ENCODE measurements around the gene JPH3. TPM values are rescaled to one million over a fixed set of nuclear protein-coding genes. Genes with fewer than 3 reads are reported as not detected.

Gene JPH3
- total RNA-seq, 2 experiments from 2014 or later: not detected

GRCh38 chr16:87740909-87741424, 138.7 kb downstream of the JPH3 start:
- Mint-ChIP-seq H3K4me1 (peaks cover 10% of the 10 kb centered on the region), H3K36me3 (ENCODE audit: low read depth) (peaks cover 37% of the 10 kb centered on the region), H3K4me3 (no peak overlapping the region), H3K27me3 (no peaks in the 10 kb centered on the region), H3K9me3 (no peaks in the 10 kb centered on the region), H3K27ac (peak overlapping the region; percentile 13)
- no peak for DNase-seq
- ChIA-PET POLR2A (no interaction called here), CTCF (no interaction called here)

- POLR2A ChIA-PET: no interaction called here
- CTCF ChIA-PET: no interaction called here
- H3K4me1 Mint-ChIP-seq: peaks cover 10% of the 10 kb centered on the region
- no peak for DNase-seq
- H3K27me3 Mint-ChIP-seq: no peaks in the 10 kb centered on the region
- H3K4me3 Mint-ChIP-seq: no peak overlapping the region
- H3K27ac Mint-ChIP-seq: no peak overlapping the region
- H3K36me3 Mint-ChIP-seq (ENCODE audit: low read depth): peaks cover 39% of the 10 kb centered on the region
- H3K9me3 Mint-ChIP-seq: no peaks in the 10 kb centered on the region
These were observed 139.6 kb downstream of the JPH3 start for GRCh38 chr16:87741700-87742415.

- H3K36me3 Mint-ChIP-seq (ENCODE audit: low read depth): peaks cover 40% of the 10 kb centered on the region
- DNase-seq: no peak
- no peak overlapping the region for H3K4me3 Mint-ChIP-seq
- POLR2A ChIA-PET: no interaction called here
- H3K9me3 Mint-ChIP-seq: no peaks in the 10 kb centered on the region
- CTCF ChIA-PET: no interaction called here
- peaks cover 10% of the 10 kb centered on the region for H3K4me1 Mint-ChIP-seq
- H3K27ac Mint-ChIP-seq: no peak overlapping the region
- H3K27me3 Mint-ChIP-seq: no peaks in the 10 kb centered on the region
These were observed 140.6 kb downstream of the JPH3 start for GRCh38 chr16:87742781-87743490.

GRCh38 chr16:87744750-87745514, 142.6 kb downstream of the JPH3 start:
- no peaks in the 10 kb centered on the region for H3K9me3 Mint-ChIP-seq
- CTCF ChIA-PET: no interaction called here

GRCh38 chr16:87746178-87746577, 143.9 kb downstream of the JPH3 start:
- Mint-ChIP-seq H3K27ac (no peak overlapping the region), H3K9me3 (no peaks in the 10 kb centered on the region), H3K4me1 (peaks cover 7% of the 10 kb centered on the region), H3K36me3 (ENCODE audit: low read depth) (peaks cover 58% of the 10 kb centered on the region), H3K4me3 (no peak overlapping the region), H3K27me3 (no peaks in the 10 kb centered on the region)
- POLR2A ChIA-PET: no interaction called here
- no peak for DNase-seq
- CTCF ChIA-PET: no interaction called here

More at GRCh38 chr16:87744750-87745514, 142.6 kb downstream of the JPH3 start:
- H3K36me3 Mint-ChIP-seq (ENCODE audit: low read depth): peaks cover 55% of the 10 kb centered on the region
- H3K27me3 Mint-ChIP-seq: no peaks in the 10 kb centered on the region
- DNase-seq: no peak
- H3K4me3 Mint-ChIP-seq: no peak overlapping the region
- H3K4me1 Mint-ChIP-seq: peaks cover 10% of the 10 kb centered on the region
- POLR2A ChIA-PET: interaction anchor here (1.3 kb wide), 1 partner anchor 21 kb away, joined by 3 read pairs; the partner anchor contains the start of gene KLHDC4
- no peak overlapping the region for H3K27ac Mint-ChIP-seq

Other genes starting within 250 kb of the JPH3 start
- 10 to 100 TPM; 28.8 to 29.0 TPM for gene FBXO31, start 218.7 kb upstream of the JPH3 start, total RNA-seq
- gene MAP1LC3B, start 210.2 kb upstream of the JPH3 start, total RNA-seq: 10 to 100 TPM; 77.1 to 78.2 TPM
- 1 to 10 TPM; 4.2 to 5.0 TPM for gene ZCCHC14, start 109.5 kb upstream of the JPH3 start, total RNA-seq
- gene KLHDC4, start 163.5 kb downstream of the JPH3 start, total RNA-seq: 10 to 100 TPM; 82.1 to 84.9 TPM

Data from activated CD4-positive, alpha-beta memory T cell treated with anti-CD3 and anti-CD28 coated beads, Interleukin-2, amount 10 ng/mL, durations not matched to agents 7 days and 5 days (primary cell).